Hepatocyte (in vitro differentiated cells): Measurements from ENCODE around the gene GALNT1.

Source experiments
- CTCF ChIP-seq: fragments of 200-600 bp; sonication (generic); IDR thresholded peaks from 2 replicates; pipeline ENCODE4 v1.5.1; 2016; ENCODE audit warnings: antibody characterized with exemption, mild to moderate bottlenecking; ENCODE audit not compliant: poor library complexity
- EZH2 ChIP-seq: fragments of 200-600 bp; sonication (generic); IDR thresholded peaks from 2 replicates; pipeline ENCODE4 v1.6.1; 2016; ENCODE audit warnings: antibody characterized with exemption, mild to moderate bottlenecking, borderline replicate concordance
- EZH2phosphoT487 ChIP-seq: fragments of 200-600 bp; sonication (generic); IDR thresholded peaks from one replicate; pipeline ENCODE4 v1.6.1; 2018; ENCODE audit warnings: antibody characterized with exemption, mild to moderate bottlenecking, low read depth, moderate library complexity; ENCODE audit not compliant: unreplicated experiment, severe bottlenecking

- no peak for TF ChIP-seq CTCF
- TF ChIP-seq EZH2, result no peak
- no peak for TF ChIP-seq EZH2phosphoT487
Observed at GRCh38 chr18:35639296-35639695, 57.8 kb downstream of the GALNT1 start.
